Caco-2 (cell line): Measurements from ENCODE around the gene RASSF10. TPM values are rescaled to one million over a fixed set of nuclear protein-coding genes. Genes with fewer than 3 reads are reported as not detected.

Experiments used
- BruUV-seq: library from RNA; stranded (reverse); fragments of 400-500 nt; replicated peaks from 2 replicates; lab custom pipeline; 2021; lab: Mats Ljungman, UMichigan
- CTCF ChIA-PET: fragments of 300-600 bp; sonication (Branson Sonifier 250); formaldehyde crosslinking; loops from one replicate; lab custom pipeline; 2022; ENCODE audit warnings: antibody characterized with exemption; lab: Charles Lee
- POLR2A ChIA-PET: fragments of 300-600 bp; sonication (Branson Sonifier 250); formaldehyde crosslinking; loops from one replicate; lab custom pipeline; 2022; ENCODE audit warnings: antibody characterized with exemption; lab: Charles Lee
- DNase-seq, 2 experiments: peaks; one replicate each; pipeline versions ENCODE4 v3.0.0 to v3.0.0-alpha.2; 2020 to 2022
- H3K27me3 ChIP-seq: replicated peaks from 2 replicates; pipeline ENCODE4 v1.6.0; 2011; ENCODE audit warnings: low read length; ENCODE audit not compliant: control insufficient read depth, insufficient read depth
- H3K36me3 ChIP-seq: 2 replicates; pipeline ENCODE4 v1.5.1; 2011; ENCODE audit warnings: low read length; ENCODE audit not compliant: control insufficient read depth, insufficient read depth
- H3K4me1 ChIP-seq: fragments of 250-450 bp; sonication (Bioruptor Pico); 2 replicates; pipeline ENCODE4 v1.5.1; 2020; ENCODE audit warnings: mild to moderate bottlenecking
- H3K4me3 ChIP-seq: 2 replicates; pipeline ENCODE4 v1.5.1; 2011; ENCODE audit warnings: low read depth, mild to moderate bottlenecking, control low read depth, low read length
- H3K9me3 ChIP-seq: fragments of 250-450 bp; sonication (Bioruptor Pico); 2 replicates; pipeline ENCODE4 v1.5.1; 2020; ENCODE audit warnings: mild to moderate bottlenecking, moderate library complexity
- H3K27ac Mint-ChIP-seq: one replicate; pipeline ENCODE4 v1.8.0; 2022; ENCODE audit warnings: mixed read lengths; ENCODE audit not compliant: unreplicated experiment
- H3K27me3 Mint-ChIP-seq: one replicate; pipeline ENCODE4 v1.8.0; 2022; ENCODE audit warnings: mixed read lengths; ENCODE audit not compliant: insufficient read depth, unreplicated experiment
- H3K36me3 Mint-ChIP-seq: one replicate; pipeline ENCODE4 v1.8.0; 2022; ENCODE audit warnings: mild to moderate bottlenecking, mixed read lengths; ENCODE audit not compliant: insufficient read depth, unreplicated experiment
- H3K4me1 Mint-ChIP-seq: one replicate; pipeline ENCODE4 v1.8.0; 2022; ENCODE audit warnings: low read depth, mixed read lengths; ENCODE audit not compliant: unreplicated experiment
- H3K4me3 Mint-ChIP-seq: one replicate; pipeline ENCODE4 v1.8.0; 2022; ENCODE audit warnings: mild to moderate bottlenecking, moderate library complexity, mixed read lengths; ENCODE audit not compliant: unreplicated experiment
- H3K9me3 Mint-ChIP-seq: one replicate; pipeline ENCODE4 v1.8.0; 2022; ENCODE audit warnings: mixed read lengths; ENCODE audit not compliant: unreplicated experiment
- CTCF ChIP-seq, 2 experiments: fragments of 200-600 bp in 1 of 2; IDR thresholded peaks; 1 replicate in 1 of 2; 2 replicates in 1 of 2; pipeline versions ENCODE4 v1.5.1 to v1.8.0; 2011 to 2022; ENCODE audit warnings: antibody characterized with exemption in 1 of 2, control low read depth in 1 of 2, inconsistent platforms in 1 of 2, low read depth in 1 of 2, low read length in 1 of 2, mild to moderate bottlenecking in 1 of 2, moderate library complexity in 1 of 2; ENCODE audit not compliant: insufficient read depth in 1 of 2, severe bottlenecking in 1 of 2, unreplicated experiment in 1 of 2
- intact Hi-C: fragments of 100-400 bp; cut with micrococcal nuclease; formaldehyde crosslinking; loops from one replicate; pipeline ENCODE4 v1.10.0; 2022; ENCODE audit not compliant: unreplicated experiment
- total RNA-seq: library from RNA; stranded (reverse); gene quantifications from 2 replicates; pipeline ENCODE4 v1.2.3, GENCODE V29; 2022

The RASSF10 gene
- total RNA-seq, 1 experiment from 2014 or later, result 0.91 TPM

DNA sequence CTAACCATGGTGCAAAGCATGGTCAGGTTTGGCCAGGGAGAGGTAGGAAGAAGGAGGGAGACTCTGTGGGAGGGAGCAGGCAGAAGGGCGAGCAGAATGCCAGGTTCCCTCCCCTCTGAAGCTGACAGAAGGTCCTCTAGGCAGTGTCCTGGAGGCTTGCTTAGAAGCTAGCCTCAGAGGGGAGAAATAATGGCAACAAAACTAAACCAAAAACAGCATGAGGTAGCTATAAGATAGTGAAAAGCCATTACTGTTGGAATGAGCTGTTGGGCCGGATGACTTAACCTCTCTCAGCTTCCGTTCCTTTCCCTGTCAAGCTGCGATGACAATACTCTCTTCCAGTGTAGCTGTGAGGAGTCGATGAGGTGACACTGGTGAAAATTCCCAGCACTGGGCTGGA is 36.6 kb downstream of the RASSF10 start:
- H3K4me1 Mint-ChIP-seq, result no peaks in the 10 kb centered on the region
- peaks cover 5% of the 10 kb centered on the region for H3K4me1 ChIP-seq
- intact Hi-C loops, result no loop called here
- H3K36me3 Mint-ChIP-seq, result no peaks in the 10 kb centered on the region
- ChIA-PET POLR2A (interaction anchor here (0.6 kb wide), 1 partner anchor 88 kb away, joined by 3 read pairs; no protein-coding TSS in a partner anchor), CTCF (interaction anchor here (0.6 kb wide), 1 partner anchor 82 kb away, joined by 3 read pairs; no protein-coding TSS in a partner anchor)
- no peak for DNase-seq
- H3K9me3 Mint-ChIP-seq, result peaks cover 10% of the 10 kb centered on the region
- no peak overlapping the region for H3K27ac Mint-ChIP-seq
- no TSS peak for BruUV-seq
- no peak overlapping the region for H3K4me3 ChIP-seq
- H3K36me3 ChIP-seq, result no peaks in the 10 kb centered on the region
- no peak overlapping the region for H3K4me3 Mint-ChIP-seq
- H3K27me3 Mint-ChIP-seq, result no peaks in the 10 kb centered on the region
- no peaks in the 10 kb centered on the region; the same call in 1 of the 2 replicates for H3K27me3 ChIP-seq
- no peaks in the 10 kb centered on the region for H3K9me3 ChIP-seq
- no peak for TF ChIP-seq CTCF (IDR thresholded peaks at IDR 0.05; ENCODE audit: insufficient read depth in 1 of 2, low read depth in 1 of 2, low read length in 1 of 2, severe bottlenecking in 1 of 2, unreplicated experiment in 1 of 2)

GRCh38 chr11:13046637-13047570 is 37.8 kb downstream of the RASSF10 start:
- Histone ChIP-seq H3K27me3 (no peaks in the 10 kb centered on the region; the same call in 1 of the 2 replicates), H3K4me1 (peaks cover 6% of the 10 kb centered on the region), H3K4me3 (no peak overlapping the region), H3K9me3 (no peaks in the 10 kb centered on the region), H3K36me3 (no peaks in the 10 kb centered on the region)
- no peak overlapping the region for H3K27ac Mint-ChIP-seq
- no peak for TF ChIP-seq CTCF (IDR thresholded peaks at IDR 0.05; ENCODE audit: insufficient read depth in 1 of 2, low read depth in 1 of 2, low read length in 1 of 2, severe bottlenecking in 1 of 2, unreplicated experiment in 1 of 2)
- H3K36me3 Mint-ChIP-seq, result no peaks in the 10 kb centered on the region
- H3K9me3 Mint-ChIP-seq, result peaks cover 10% of the 10 kb centered on the region
- ChIA-PET CTCF (no interaction called here), POLR2A (no interaction called here)
- no peak for DNase-seq
- no peak overlapping the region for H3K4me3 Mint-ChIP-seq
- intact Hi-C loops, result no loop called here
- BruUV-seq, result no TSS peak
- no peaks in the 10 kb centered on the region for H3K4me1 Mint-ChIP-seq
- no peaks in the 10 kb centered on the region for H3K27me3 Mint-ChIP-seq

DNA sequence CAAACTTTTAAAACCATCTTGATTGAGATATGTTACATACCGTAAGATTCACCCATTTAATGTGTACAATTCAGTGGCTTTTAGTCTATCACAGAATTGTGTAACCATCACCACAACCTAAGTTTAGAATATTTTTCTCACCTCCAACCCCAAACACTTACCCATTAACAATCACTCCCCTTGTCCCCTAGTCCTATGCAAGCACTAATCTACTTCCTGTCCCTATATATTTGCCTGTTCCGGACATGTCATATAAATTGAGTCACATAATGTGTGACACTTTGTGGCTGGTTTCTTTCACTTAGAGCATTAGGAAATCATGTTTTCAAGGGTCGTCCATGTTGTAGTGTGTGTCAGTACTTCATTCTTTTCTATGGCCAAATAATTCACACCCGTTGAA is 38.8 kb downstream of the RASSF10 start:
- Histone ChIP-seq H3K4me3 (no peak overlapping the region), H3K9me3 (no peaks in the 10 kb centered on the region), H3K4me1 (peaks cover 14% of the 10 kb centered on the region), H3K36me3 (no peaks in the 10 kb centered on the region), H3K27me3 (no peaks in the 10 kb centered on the region; the same call in 1 of the 2 replicates)
- no peak for TF ChIP-seq CTCF (IDR thresholded peaks at IDR 0.05; ENCODE audit: insufficient read depth in 1 of 2, low read depth in 1 of 2, low read length in 1 of 2, severe bottlenecking in 1 of 2, unreplicated experiment in 1 of 2)
- peaks cover 10% of the 10 kb centered on the region for H3K9me3 Mint-ChIP-seq
- POLR2A ChIA-PET, result no interaction called here
- H3K27ac Mint-ChIP-seq, result no peak overlapping the region
- DNase-seq, result no peak
- BruUV-seq, result no TSS peak
- H3K36me3 Mint-ChIP-seq, result no peaks in the 10 kb centered on the region
- no peak overlapping the region for H3K4me3 Mint-ChIP-seq
- CTCF ChIA-PET, result no interaction called here
- intact Hi-C loops, result no loop called here
- H3K27me3 Mint-ChIP-seq, result no peaks in the 10 kb centered on the region
- peaks cover 7% of the 10 kb centered on the region for H3K4me1 Mint-ChIP-seq
